HG03196 (cell line): ENCODE data around the gene KDM4C.
"Not testable (repeated sequence)": the region's sequence is repeated elsewhere in the genome, so short reads cannot be mapped to it uniquely, and the experiment has no call there.

ENCODE experiments used
- ATAC-seq: cut with Tn5 transposase; IDR thresholded peaks from one replicate; pipeline ENCODE4 v1.9.1; 2021; ENCODE audit not compliant: unreplicated experiment

KDM4C gene

GRCh38 chr9:7011395-7012067 is 253.8 kb downstream of the KDM4C start:
- ATAC-seq = peak; percentile 69

- no peak for ATAC-seq
Observed at GRCh38 chr9:7027996-7028395, 270.2 kb downstream of the KDM4C start.

GRCh38 chr9:7028591-7028990 is 270.8 kb downstream of the KDM4C start:
- ATAC-seq = no peak

GRCh38 chr9:7030943-7031342 is 273.2 kb downstream of the KDM4C start:
- not testable (repeated sequence) for ATAC-seq

- ATAC-seq = no peak
Observed at GRCh38 chr9:7033076-7034045, 275.6 kb downstream of the KDM4C start.

GRCh38 chr9:7037176-7037575 is 279.4 kb downstream of the KDM4C start:
- no peak for ATAC-seq

GRCh38 chr9:7042124-7042523 is 284.4 kb downstream of the KDM4C start:
- no peak for ATAC-seq

GRCh38 chr9:7045361-7045760 is 287.6 kb downstream of the KDM4C start:
- ATAC-seq = no peak

GRCh38 chr9:7051711-7052110 is 293.9 kb downstream of the KDM4C start:
- no peak for ATAC-seq

- ATAC-seq = no peak
Observed at GRCh38 chr9:7053903-7054302, 296.1 kb downstream of the KDM4C start.

GRCh38 chr9:7055171-7055903 is 297.6 kb downstream of the KDM4C start:
- no peak for ATAC-seq

GRCh38 chr9:7056254-7056653 is 298.5 kb downstream of the KDM4C start:
- ATAC-seq = no peak

GRCh38 chr9:7058473-7058872 is 300.7 kb downstream of the KDM4C start:
- ATAC-seq = no peak

- no peak for ATAC-seq
Observed at GRCh38 chr9:7067169-7067568, 309.4 kb downstream of the KDM4C start.

GRCh38 chr9:7071916-7072315 is 314.1 kb downstream of the KDM4C start:
- no peak for ATAC-seq

GRCh38 chr9:7073706-7074105 is 315.9 kb downstream of the KDM4C start:
- no peak for ATAC-seq

- no peak for ATAC-seq
Observed at GRCh38 chr9:7075154-7075553, 317.4 kb downstream of the KDM4C start.

GRCh38 chr9:7079051-7079450 is 321.3 kb downstream of the KDM4C start:
- no peak for ATAC-seq

- no peak for ATAC-seq
Observed at GRCh38 chr9:7081065-7081600, 323.4 kb downstream of the KDM4C start.

GRCh38 chr9:7083192-7083591 is 325.4 kb downstream of the KDM4C start:
- no peak for ATAC-seq

GRCh38 chr9:7085357-7085756 is 327.6 kb downstream of the KDM4C start:
- no peak for ATAC-seq
